Immature natural killer cell (primary cell): ENCODE data around the gene SPESP1. TPM values are rescaled to one million over a fixed set of nuclear protein-coding genes. Genes with fewer than 3 reads are reported as not detected.

Source experiments
- DNase-seq, 3 donors: peaks; one replicate each; pipeline ENCODE4 v3.0.0; 2022; ENCODE audit warnings: mixed read lengths in 1 of 3
- H3K27ac Mint-ChIP-seq, 6 donors: one replicate each; pipeline ENCODE4 v1.8.0; 2020; ENCODE audit warnings: mixed read lengths in 6 of 6, mild to moderate bottlenecking in 5 of 6, inconsistent platforms in 4 of 6, moderate library complexity in 3 of 6
- H3K27me3 Mint-ChIP-seq, 3 donors: one replicate each; pipeline ENCODE4 v1.8.0; 2020 to 2021; ENCODE audit warnings: low read depth in 3 of 3, mild to moderate bottlenecking in 3 of 3, mixed read lengths in 3 of 3, moderate library complexity in 3 of 3, inconsistent platforms in 1 of 3
- H3K36me3 Mint-ChIP-seq, 3 donors: one replicate each; pipeline ENCODE4 v1.8.0; 2020; ENCODE audit warnings: mixed read lengths in 3 of 3, inconsistent platforms in 2 of 3, mild to moderate bottlenecking in 2 of 3
- H3K4me1 Mint-ChIP-seq, 2 donors: one replicate each; pipeline ENCODE4 v1.8.0; 2020; ENCODE audit warnings: inconsistent platforms in 2 of 2, mild to moderate bottlenecking in 2 of 2, mixed read lengths in 2 of 2, moderate library complexity in 1 of 2
- H3K4me3 Mint-ChIP-seq, 5 donors: one replicate each; pipeline ENCODE4 v1.8.0; 2020; ENCODE audit warnings: mild to moderate bottlenecking in 5 of 5, mixed read lengths in 5 of 5, inconsistent platforms in 3 of 5, moderate library complexity in 3 of 5
- H3K9me3 Mint-ChIP-seq, 6 donors: one replicate each; pipeline ENCODE4 v1.8.0; 2020; ENCODE audit warnings: mild to moderate bottlenecking in 6 of 6, mixed read lengths in 6 of 6, inconsistent platforms in 4 of 6, moderate library complexity in 3 of 6
- polyA plus RNA-seq, 3 donors: library from polyadenylated mRNA; unstranded; fragments of 300-500 nt; fragmentation: Illumina TruSeq; gene quantifications; one replicate each; pipeline ENCODE4 v1.2.3, GENCODE V29; 2021

The SPESP1 gene
- polyA plus RNA-seq, 3 donors from 2014 or later = 0.62 to 1.9 (median 0.77) TPM

GRCh38 chr15:68990231-68990991 is 60.1 kb downstream of the SPESP1 start:
- peaks cover 0 to 7% (median 0%) of the 10 kb centered on the region in 3 donors for H3K27me3 Mint-ChIP-seq
- H3K27ac Mint-ChIP-seq = no peak overlapping the region
- no peak for DNase-seq
- no peaks in the 10 kb centered on the region for H3K36me3 Mint-ChIP-seq
- no peaks in the 10 kb centered on the region for H3K9me3 Mint-ChIP-seq
- H3K4me3 Mint-ChIP-seq = no peak overlapping the region
- no peaks in the 10 kb centered on the region for H3K4me1 Mint-ChIP-seq

- Mint-ChIP-seq H3K4me3 (no peak overlapping the region), H3K4me1 (no peaks in the 10 kb centered on the region), H3K27ac (no peak overlapping the region), H3K9me3 (no peaks in the 10 kb centered on the region), H3K36me3 (no peaks in the 10 kb centered on the region), H3K27me3 (peaks cover 0 to 7% (median under 1%) of the 10 kb centered on the region in 3 donors)
- DNase-seq = no peak
These were observed 60.7 kb downstream of the SPESP1 start for GRCh38 chr15:68990992-68991500.

- Mint-ChIP-seq H3K36me3 (no peaks in the 10 kb centered on the region), H3K4me3 (no peak overlapping the region), H3K27me3 (peaks cover 0 to 9% (median 2%) of the 10 kb centered on the region in 3 donors), H3K27ac (no peak overlapping the region), H3K9me3 (no peaks in the 10 kb centered on the region), H3K4me1 (no peaks in the 10 kb centered on the region)
- no peak for DNase-seq
These were observed 61.4 kb downstream of the SPESP1 start for GRCh38 chr15:68991723-68992122.

- no peak overlapping the region for H3K27ac Mint-ChIP-seq
These were observed 62.4 kb downstream of the SPESP1 start for GRCh38 chr15:68992696-68993095.

GRCh38 chr15:68993276-68993675 is 63.0 kb downstream of the SPESP1 start:
- Mint-ChIP-seq H3K36me3 (no peaks in the 10 kb centered on the region), H3K27ac (no peak overlapping the region), H3K4me1 (no peaks in the 10 kb centered on the region), H3K4me3 (no peak overlapping the region), H3K9me3 (no peaks in the 10 kb centered on the region), H3K27me3 (peaks cover 0 to 7% (median 2%) of the 10 kb centered on the region in 3 donors)
- no peak for DNase-seq

More at GRCh38 chr15:68992696-68993095, 62.4 kb downstream of the SPESP1 start:
- H3K36me3 Mint-ChIP-seq = no peaks in the 10 kb centered on the region
- H3K9me3 Mint-ChIP-seq = no peaks in the 10 kb centered on the region
- H3K4me3 Mint-ChIP-seq = no peak overlapping the region
- H3K27me3 Mint-ChIP-seq = peaks cover 0 to 7% (median 2%) of the 10 kb centered on the region in 3 donors
- H3K4me1 Mint-ChIP-seq = no peaks in the 10 kb centered on the region
- DNase-seq = no peak

- Mint-ChIP-seq H3K27me3 (peaks cover 0 to 5% (median 2%) of the 10 kb centered on the region in 3 donors), H3K9me3 (no peaks in the 10 kb centered on the region), H3K4me1 (no peaks in the 10 kb centered on the region), H3K27ac (no peak overlapping the region), H3K36me3 (no peaks in the 10 kb centered on the region), H3K4me3 (no peak overlapping the region)
- DNase-seq = no peak
These were observed 63.8 kb downstream of the SPESP1 start for GRCh38 chr15:68994149-68994548.

GRCh38 chr15:68994981-68995761 is 64.8 kb downstream of the SPESP1 start:
- DNase-seq = no peak
- Mint-ChIP-seq H3K4me3 (no peak overlapping the region), H3K27me3 (peaks cover 0 to 8% (median 2%) of the 10 kb centered on the region in 3 donors), H3K4me1 (no peaks in the 10 kb centered on the region), H3K36me3 (no peaks in the 10 kb centered on the region), H3K9me3 (no peaks in the 10 kb centered on the region), H3K27ac (no peak overlapping the region)

Other genes starting within 250 kb of the SPESP1 start
- gene ANP32A, start 109.6 kb upstream of the SPESP1 start, polyA plus RNA-seq = 100 to 1,000 TPM in 1 of 3 donors, 10 to 100 TPM in 2; 76.3 to 147 (median 85.2) TPM
- 1 to 10 TPM in 1 of 3 donors, not detected in 2; 1.1 TPM for gene NOX5, start 84.2 kb downstream of the SPESP1 start, polyA plus RNA-seq
- gene GLCE, start 230.1 kb downstream of the SPESP1 start, polyA plus RNA-seq = 1 to 10 TPM in 2 of 3 donors, not detected in 1; 4.2 TPM